Endothelial cell of umbilical vein (primary cell): ENCODE measurements around the gene PCDH19.

Source experiments
- MYC ChIP-seq: IDR thresholded peaks from one replicate; pipeline ENCODE4 v1.6.1; 2011; ENCODE audit warnings: mild to moderate bottlenecking, low read depth, low read length
- POLR2A ChIP-seq: IDR thresholded peaks from 2 replicates; pipeline ENCODE4 v1.6.1; 2012; ENCODE audit warnings: low read depth, mild to moderate bottlenecking, control low read depth, low read length
- POLR2AphosphoS5 ChIP-seq: IDR thresholded peaks from 2 replicates; pipeline ENCODE4 v1.6.1; 2012; ENCODE audit warnings: low read depth, mild to moderate bottlenecking, control low read depth, low read length, moderate library complexity; ENCODE audit not compliant: insufficient read depth
- TF ChIP-seq, protein P1 (sequence below), 2 donors: IDR thresholded peaks; 1 replicate in 1 of 2; 2 replicates in 1 of 2; pipeline ENCODE4 v1.5.1; 2011; ENCODE audit warnings: low read length in 2 of 2, mild to moderate bottlenecking in 2 of 2, moderate library complexity in 2 of 2, control low read depth in 1 of 2, inconsistent platforms in 1 of 2, low read depth in 1 of 2; ENCODE audit not compliant: insufficient read depth in 1 of 2; ENCODE audit errors: extremely low read depth in 1 of 2
- TF ChIP-seq, protein P2 (sequence below): IDR thresholded peaks from 2 replicates; pipeline ENCODE4 v1.6.1; 2011; ENCODE audit not compliant: insufficient read depth, insufficient read length

DNA sequence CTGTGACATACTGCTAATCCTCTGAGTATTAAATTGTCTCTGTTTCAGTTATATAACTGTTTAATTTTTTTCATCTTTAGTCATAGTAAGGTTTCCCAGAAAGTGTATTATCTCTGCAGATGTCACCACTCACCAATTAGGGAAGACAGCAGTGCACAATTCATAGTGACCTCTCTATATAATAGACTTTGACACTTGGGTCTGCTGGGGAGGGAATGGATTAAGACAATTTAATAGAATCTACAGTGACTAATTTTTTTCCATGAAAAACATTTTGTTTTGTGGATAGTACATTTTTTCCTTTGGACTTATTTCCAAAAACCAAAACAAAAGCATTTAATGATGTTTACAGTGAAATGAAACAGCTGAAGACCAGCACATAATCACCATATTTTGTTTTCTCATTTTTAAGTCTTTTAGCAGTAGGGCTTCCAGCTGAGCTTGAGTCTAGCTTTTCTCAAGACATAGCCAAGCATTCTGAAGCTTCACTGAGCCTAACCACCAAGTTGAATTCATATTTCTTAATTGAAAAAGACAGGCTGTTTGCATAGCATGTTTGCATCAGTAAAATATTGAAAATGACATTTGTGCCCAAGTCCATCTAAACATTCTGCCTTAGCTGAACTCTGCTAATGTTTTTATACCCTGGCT, 69.5 kb downstream of the PCDH19 start:
- TF ChIP-seq, protein P1, sequence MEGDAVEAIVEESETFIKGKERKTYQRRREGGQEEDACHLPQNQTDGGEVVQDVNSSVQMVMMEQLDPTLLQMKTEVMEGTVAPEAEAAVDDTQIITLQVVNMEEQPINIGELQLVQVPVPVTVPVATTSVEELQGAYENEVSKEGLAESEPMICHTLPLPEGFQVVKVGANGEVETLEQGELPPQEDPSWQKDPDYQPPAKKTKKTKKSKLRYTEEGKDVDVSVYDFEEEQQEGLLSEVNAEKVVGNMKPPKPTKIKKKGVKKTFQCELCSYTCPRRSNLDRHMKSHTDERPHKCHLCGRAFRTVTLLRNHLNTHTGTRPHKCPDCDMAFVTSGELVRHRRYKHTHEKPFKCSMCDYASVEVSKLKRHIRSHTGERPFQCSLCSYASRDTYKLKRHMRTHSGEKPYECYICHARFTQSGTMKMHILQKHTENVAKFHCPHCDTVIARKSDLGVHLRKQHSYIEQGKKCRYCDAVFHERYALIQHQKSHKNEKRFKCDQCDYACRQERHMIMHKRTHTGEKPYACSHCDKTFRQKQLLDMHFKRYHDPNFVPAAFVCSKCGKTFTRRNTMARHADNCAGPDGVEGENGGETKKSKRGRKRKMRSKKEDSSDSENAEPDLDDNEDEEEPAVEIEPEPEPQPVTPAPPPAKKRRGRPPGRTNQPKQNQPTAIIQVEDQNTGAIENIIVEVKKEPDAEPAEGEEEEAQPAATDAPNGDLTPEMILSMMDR (IDR thresholded peaks at IDR 0.05; ENCODE audit: extremely low read depth in 1 of 2, insufficient read depth in 1 of 2, low read depth in 1 of 2, low read length in 2 of 2), result no peak
- no peak for TF ChIP-seq POLR2AphosphoS5
- no peak for TF ChIP-seq POLR2A
- TF ChIP-seq, protein P2, sequence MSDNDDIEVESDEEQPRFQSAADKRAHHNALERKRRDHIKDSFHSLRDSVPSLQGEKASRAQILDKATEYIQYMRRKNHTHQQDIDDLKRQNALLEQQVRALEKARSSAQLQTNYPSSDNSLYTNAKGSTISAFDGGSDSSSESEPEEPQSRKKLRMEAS, result no peak
- no peak for TF ChIP-seq MYC
